ENCODE results near the gene DTX1. TPM values are rescaled to one million over a fixed set of nuclear protein-coding genes. Genes with fewer than 3 reads are reported as not detected.
A peak's percentile ranks its signal among the peaks of the same experiment; 100 is the strongest.

The DTX1 gene
- total RNA-seq (7.8 TPM), polyA plus RNA-seq (1 to 10 TPM in 1 of 4 donors, under 1 TPM in 3; 0.64 to 1.1 (median 0.84) TPM)

GRCh38 chr12:113056631-113057488 is at the start of gene DTX1:
Gene DTX1, plus strand, starts transcription at chr12:113056730. Its CDS starts 1,463 bp downstream, at chr12:113058193.
- peaks cover 28% of the 10 kb centered on the region for H3K4me1 ChIP-seq (ENCODE audit: control insufficient read depth, insufficient read depth, low read length, poor library complexity, severe bottlenecking)
- H3K36me3 ChIP-seq (ENCODE audit: control insufficient read depth, insufficient read depth, low read length) = no peaks in the 10 kb centered on the region
- peak within 1 kb of the TSS; percentile 31 for H3K4me3 ChIP-seq (ENCODE audit: low read depth, low read length)
- peaks cover 0 to 37% (median 16%) of the 10 kb centered on the region in 4 donors for H3K4me1 Mint-ChIP-seq
- ATAC-seq (ENCODE audit: low read depth in 2 of 2) (peak; percentile 50 to 55), DNase-seq (peak in 2 of 3 donors; percentile 15 to 34)
- no peaks in the 10 kb centered on the region for H3K9me3 Mint-ChIP-seq
- H3K27ac ChIP-seq (ENCODE audit: insufficient read depth, low read length, poor library complexity, severe bottlenecking) = peak within 1 kb of the TSS; percentile 28
- H3K27me3 Mint-ChIP-seq = peaks cover 8% of the 10 kb centered on the region
- H3K36me3 Mint-ChIP-seq = no peaks in the 10 kb centered on the region
- H3K4me3 Mint-ChIP-seq = peak within 1 kb of the TSS; percentile 77 to 88 (median 83)
- H3K27me3 ChIP-seq (ENCODE audit: control insufficient read depth, insufficient read depth, low read length) = peaks cover 2% of the 10 kb centered on the region
- no peaks in the 10 kb centered on the region for H3K9me3 ChIP-seq (ENCODE audit: control insufficient read depth in 2 of 2, low read length in 2 of 2)
- H3K27ac Mint-ChIP-seq = peak within 1 kb of the TSS; percentile 57 to 81 (median 80)

DNA sequence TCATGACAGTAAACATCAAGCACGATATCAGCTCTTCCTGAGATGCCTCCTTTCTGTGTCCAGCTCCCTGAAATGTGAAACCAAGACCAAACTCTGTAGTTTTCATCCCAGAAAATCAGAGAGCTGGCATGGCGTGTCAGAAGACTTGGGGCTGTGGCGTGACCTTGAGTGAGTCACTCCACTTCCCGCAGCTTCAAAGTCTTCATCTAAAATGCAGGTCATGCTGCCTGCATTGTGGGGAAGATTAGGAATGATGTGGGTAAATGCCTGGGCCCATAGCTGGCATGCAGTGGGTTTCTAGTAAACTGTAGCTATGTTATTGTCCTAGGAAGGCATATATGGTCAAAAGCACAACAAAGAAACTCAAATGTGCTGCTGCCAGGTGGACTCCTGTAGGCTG is 49.4 kb upstream of the DTX1 start:
- Histone ChIP-seq H3K27ac (ENCODE audit: insufficient read depth, low read length, poor library complexity, severe bottlenecking) (no peak overlapping the region), H3K36me3 (ENCODE audit: control insufficient read depth, insufficient read depth, low read length) (peaks cover 92% of the 10 kb centered on the region), H3K9me3 (ENCODE audit: control insufficient read depth in 2 of 2, low read length in 2 of 2) (peaks cover 11 to 15% of the 10 kb centered on the region in 2 experiments), H3K27me3 (ENCODE audit: control insufficient read depth, insufficient read depth, low read length) (no peaks in the 10 kb centered on the region), H3K4me1 (ENCODE audit: control insufficient read depth, insufficient read depth, low read length, poor library complexity, severe bottlenecking) (no peaks in the 10 kb centered on the region), H3K4me3 (ENCODE audit: low read depth, low read length) (no peak overlapping the region)
- Mint-ChIP-seq H3K27me3 (no peaks in the 10 kb centered on the region), H3K9me3 (peaks cover 0 to 12% (median 7%) of the 10 kb centered on the region in 7 donors), H3K36me3 (peaks cover 65% of the 10 kb centered on the region), H3K4me3 (no peak overlapping the region), H3K27ac (peak overlapping the region in 2 of 3 donors; percentile 9 to 17), H3K4me1 (peaks cover 0 to 9% (median under 1%) of the 10 kb centered on the region in 4 donors)
- DNase-seq (no peak), ATAC-seq (ENCODE audit: low read depth in 2 of 2) (no peak)

- Histone ChIP-seq H3K4me1 (ENCODE audit: control insufficient read depth, insufficient read depth, low read length, poor library complexity, severe bottlenecking) (no peaks in the 10 kb centered on the region), H3K9me3 (ENCODE audit: control insufficient read depth in 2 of 2, low read length in 2 of 2) (peaks cover 11 to 15% of the 10 kb centered on the region in 2 experiments), H3K27ac (ENCODE audit: insufficient read depth, low read length, poor library complexity, severe bottlenecking) (no peak overlapping the region), H3K4me3 (ENCODE audit: low read depth, low read length) (no peak overlapping the region), H3K27me3 (ENCODE audit: control insufficient read depth, insufficient read depth, low read length) (no peaks in the 10 kb centered on the region), H3K36me3 (ENCODE audit: control insufficient read depth, insufficient read depth, low read length) (peaks cover 60% of the 10 kb centered on the region)
- peaks cover 49% of the 10 kb centered on the region for H3K36me3 Mint-ChIP-seq
- no peaks in the 10 kb centered on the region for H3K27me3 Mint-ChIP-seq
- peak overlapping the region in 1 of 3 donors; percentile 7 for H3K27ac Mint-ChIP-seq
- DNase-seq = no peak
- no peak overlapping the region for H3K4me3 Mint-ChIP-seq
- no peak for ATAC-seq (ENCODE audit: low read depth in 2 of 2)
- peaks cover 0 to 12% (median 7%) of the 10 kb centered on the region in 7 donors for H3K9me3 Mint-ChIP-seq
- peaks cover 0 to 9% (median 3%) of the 10 kb centered on the region in 4 donors for H3K4me1 Mint-ChIP-seq
Measured at GRCh38 chr12:113010701-113011100, 45.8 kb upstream of the DTX1 start.

- H3K4me3 Mint-ChIP-seq = no peak overlapping the region
- no peak overlapping the region for H3K27ac ChIP-seq (ENCODE audit: insufficient read depth, low read length, poor library complexity, severe bottlenecking)
- peaks cover 11 to 15% of the 10 kb centered on the region in 2 experiments for H3K9me3 ChIP-seq (ENCODE audit: control insufficient read depth in 2 of 2, low read length in 2 of 2)
- H3K4me1 Mint-ChIP-seq = peaks cover 0 to 4% (median 3%) of the 10 kb centered on the region in 4 donors
- H3K9me3 Mint-ChIP-seq = peaks cover 0 to 12% (median 7%) of the 10 kb centered on the region in 7 donors
- no peak overlapping the region for H3K27ac Mint-ChIP-seq
- H3K36me3 ChIP-seq (ENCODE audit: control insufficient read depth, insufficient read depth, low read length) = peaks cover 23% of the 10 kb centered on the region
- H3K27me3 ChIP-seq (ENCODE audit: control insufficient read depth, insufficient read depth, low read length) = no peaks in the 10 kb centered on the region
- no peak overlapping the region for H3K4me3 ChIP-seq (ENCODE audit: low read depth, low read length)
- H3K4me1 ChIP-seq (ENCODE audit: control insufficient read depth, insufficient read depth, low read length, poor library complexity, severe bottlenecking) = no peaks in the 10 kb centered on the region
- peaks cover 29% of the 10 kb centered on the region for H3K36me3 Mint-ChIP-seq
- ATAC-seq (ENCODE audit: low read depth in 2 of 2) (no peak), DNase-seq (no peak)
- no peaks in the 10 kb centered on the region for H3K27me3 Mint-ChIP-seq
Measured at GRCh38 chr12:113014565-113014964, 42.0 kb upstream of the DTX1 start.

- H3K4me1 ChIP-seq (ENCODE audit: control insufficient read depth, insufficient read depth, low read length, poor library complexity, severe bottlenecking) = no peaks in the 10 kb centered on the region
- Mint-ChIP-seq H3K27ac (no peak overlapping the region), H3K4me1 (peaks cover 0 to 4% (median 2%) of the 10 kb centered on the region in 4 donors), H3K36me3 (peaks cover 7% of the 10 kb centered on the region), H3K27me3 (no peaks in the 10 kb centered on the region), H3K4me3 (no peak overlapping the region), H3K9me3 (peaks cover 0 to 2% (median 0%) of the 10 kb centered on the region in 7 donors)
- H3K4me3 ChIP-seq (ENCODE audit: low read depth, low read length) = no peak overlapping the region
- DNase-seq = no peak
- no peak for ATAC-seq (ENCODE audit: low read depth in 2 of 2)
- no peak overlapping the region for H3K27ac ChIP-seq (ENCODE audit: insufficient read depth, low read length, poor library complexity, severe bottlenecking)
- no peaks in the 10 kb centered on the region for H3K9me3 ChIP-seq (ENCODE audit: control insufficient read depth in 2 of 2, low read length in 2 of 2)
- no peaks in the 10 kb centered on the region for H3K27me3 ChIP-seq (ENCODE audit: control insufficient read depth, insufficient read depth, low read length)
- H3K36me3 ChIP-seq (ENCODE audit: control insufficient read depth, insufficient read depth, low read length) = peaks cover under 1% of the 10 kb centered on the region
Measured at GRCh38 chr12:113016796-113017195, 39.7 kb upstream of the DTX1 start.

DNA sequence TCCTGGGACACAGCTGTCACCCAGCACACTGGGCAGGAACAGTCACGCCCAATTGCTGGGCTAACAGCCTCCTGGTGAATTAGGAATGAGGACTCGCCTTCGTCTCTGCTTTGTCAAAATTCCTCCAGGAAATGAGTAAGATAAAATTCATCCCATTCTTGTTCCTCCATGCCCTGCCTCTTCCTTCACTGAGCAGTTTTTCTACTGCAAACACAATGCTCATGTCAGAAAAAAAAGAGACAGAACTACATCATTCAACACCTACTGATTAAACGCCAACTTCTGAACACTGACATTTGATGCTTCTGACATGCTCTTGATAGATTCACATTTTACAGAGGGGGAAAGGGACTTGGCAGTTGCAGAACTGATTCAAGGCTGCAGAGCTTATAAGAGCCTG is 37.5 kb upstream of the DTX1 start:
- Histone ChIP-seq H3K4me3 (ENCODE audit: low read depth, low read length) (no peak overlapping the region), H3K27ac (ENCODE audit: insufficient read depth, low read length, poor library complexity, severe bottlenecking) (no peak overlapping the region), H3K36me3 (ENCODE audit: control insufficient read depth, insufficient read depth, low read length) (no peaks in the 10 kb centered on the region), H3K9me3 (ENCODE audit: control insufficient read depth in 2 of 2, low read length in 2 of 2) (no peaks in the 10 kb centered on the region), H3K27me3 (ENCODE audit: control insufficient read depth, insufficient read depth, low read length) (no peaks in the 10 kb centered on the region), H3K4me1 (ENCODE audit: control insufficient read depth, insufficient read depth, low read length, poor library complexity, severe bottlenecking) (no peaks in the 10 kb centered on the region)
- Mint-ChIP-seq H3K9me3 (peaks cover 0 to 2% (median 0%) of the 10 kb centered on the region in 7 donors), H3K27ac (no peak overlapping the region), H3K27me3 (no peaks in the 10 kb centered on the region), H3K4me1 (no peaks in the 10 kb centered on the region), H3K4me3 (no peak overlapping the region), H3K36me3 (peaks cover 3% of the 10 kb centered on the region)
- ATAC-seq (ENCODE audit: low read depth in 2 of 2) (no peak), DNase-seq (no peak)

- no peaks in the 10 kb centered on the region for H3K36me3 ChIP-seq (ENCODE audit: control insufficient read depth, insufficient read depth, low read length)
- H3K27ac Mint-ChIP-seq = no peak overlapping the region
- no peak for ATAC-seq (ENCODE audit: low read depth in 2 of 2)
- H3K27me3 ChIP-seq (ENCODE audit: control insufficient read depth, insufficient read depth, low read length) = no peaks in the 10 kb centered on the region
- H3K4me3 Mint-ChIP-seq = no peak overlapping the region
- no peaks in the 10 kb centered on the region for H3K27me3 Mint-ChIP-seq
- H3K4me3 ChIP-seq (ENCODE audit: low read depth, low read length) = no peak overlapping the region
- no peak overlapping the region for H3K27ac ChIP-seq (ENCODE audit: insufficient read depth, low read length, poor library complexity, severe bottlenecking)
- H3K36me3 Mint-ChIP-seq = peaks cover 3% of the 10 kb centered on the region
- H3K4me1 Mint-ChIP-seq = no peaks in the 10 kb centered on the region
- no peaks in the 10 kb centered on the region for H3K9me3 Mint-ChIP-seq
- no peak for DNase-seq
- H3K9me3 ChIP-seq (ENCODE audit: control insufficient read depth in 2 of 2, low read length in 2 of 2) = no peaks in the 10 kb centered on the region
- no peaks in the 10 kb centered on the region for H3K4me1 ChIP-seq (ENCODE audit: control insufficient read depth, insufficient read depth, low read length, poor library complexity, severe bottlenecking)
Measured at GRCh38 chr12:113021500-113021899, 35.0 kb upstream of the DTX1 start.
